Measurements from ENCODE around the gene WSCD1.

DNA sequence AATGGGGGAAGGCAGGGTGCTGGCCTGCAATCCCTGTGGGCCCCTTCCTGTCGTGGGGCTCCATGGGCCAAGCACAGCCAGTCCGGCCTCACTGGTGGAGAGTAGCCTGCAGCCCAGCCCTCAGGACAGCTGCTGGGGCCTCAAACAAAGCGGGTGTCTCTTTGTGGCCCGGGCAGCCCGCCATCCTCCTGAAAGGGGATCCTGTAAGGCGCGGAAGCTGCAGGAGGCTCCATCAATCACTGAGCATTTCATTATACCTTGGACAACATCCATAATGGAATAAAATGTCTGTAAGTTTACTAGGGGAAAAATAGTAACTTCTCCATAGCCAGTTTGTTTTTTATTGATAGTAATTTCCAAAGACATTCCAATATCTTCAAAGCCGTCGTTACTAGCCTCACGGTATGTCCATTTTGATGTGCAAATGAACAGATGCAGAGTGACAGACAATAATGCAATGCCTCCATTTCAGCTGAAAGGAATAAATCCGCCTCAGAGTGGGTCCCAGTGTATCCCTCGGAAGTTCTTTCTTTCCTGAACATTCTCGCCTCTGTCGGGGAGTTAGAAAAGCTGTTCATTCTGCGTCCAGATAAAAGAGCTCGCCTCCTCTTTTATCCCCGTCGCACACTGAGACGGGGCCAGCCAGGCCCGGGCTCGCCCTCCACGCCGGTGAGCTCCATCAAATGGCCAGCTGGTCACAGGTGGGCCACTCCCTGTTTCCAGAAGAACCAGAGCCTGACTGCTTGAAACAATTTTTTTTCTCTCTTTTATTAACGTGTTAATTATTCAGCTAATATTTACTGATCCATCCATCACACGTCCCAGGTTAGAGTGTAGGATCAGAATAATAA lies 14.4 kb downstream of the WSCD1 start:
- TF ChIP-seq, protein P1, sequence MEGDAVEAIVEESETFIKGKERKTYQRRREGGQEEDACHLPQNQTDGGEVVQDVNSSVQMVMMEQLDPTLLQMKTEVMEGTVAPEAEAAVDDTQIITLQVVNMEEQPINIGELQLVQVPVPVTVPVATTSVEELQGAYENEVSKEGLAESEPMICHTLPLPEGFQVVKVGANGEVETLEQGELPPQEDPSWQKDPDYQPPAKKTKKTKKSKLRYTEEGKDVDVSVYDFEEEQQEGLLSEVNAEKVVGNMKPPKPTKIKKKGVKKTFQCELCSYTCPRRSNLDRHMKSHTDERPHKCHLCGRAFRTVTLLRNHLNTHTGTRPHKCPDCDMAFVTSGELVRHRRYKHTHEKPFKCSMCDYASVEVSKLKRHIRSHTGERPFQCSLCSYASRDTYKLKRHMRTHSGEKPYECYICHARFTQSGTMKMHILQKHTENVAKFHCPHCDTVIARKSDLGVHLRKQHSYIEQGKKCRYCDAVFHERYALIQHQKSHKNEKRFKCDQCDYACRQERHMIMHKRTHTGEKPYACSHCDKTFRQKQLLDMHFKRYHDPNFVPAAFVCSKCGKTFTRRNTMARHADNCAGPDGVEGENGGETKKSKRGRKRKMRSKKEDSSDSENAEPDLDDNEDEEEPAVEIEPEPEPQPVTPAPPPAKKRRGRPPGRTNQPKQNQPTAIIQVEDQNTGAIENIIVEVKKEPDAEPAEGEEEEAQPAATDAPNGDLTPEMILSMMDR (IDR thresholded peaks at IDR 0.05): no peak
- TF ChIP-seq POLR2AphosphoS5 (IDR thresholded peaks at IDR 0.05) (no peak), POLR2A (IDR thresholded peaks at IDR 0.05) (no peak)
